WTC11 (cell line): ENCODE results near the gene PTPRG.

Source experiments
- ATF1 ChIP-seq: sonication (generic); formaldehyde crosslinking; IDR thresholded peaks from 2 replicates; pipeline ENCODE4 v1.8.1; 2023; ENCODE audit warnings: mild to moderate bottlenecking, moderate library complexity, missing genetic modification reagents
- CBFB ChIP-seq: sonication (generic); formaldehyde crosslinking; IDR thresholded peaks from 2 replicates; pipeline ENCODE4 v1.8.1; 2022; ENCODE audit warnings: mild to moderate bottlenecking, low read depth, missing genetic modification reagents
- EMX1 ChIP-seq: fragments of 250-450 bp; sonication (Bioruptor Pico); IDR thresholded peaks from 2 replicates; pipeline ENCODE4 v1.8.0; 2021; ENCODE audit warnings: mild to moderate bottlenecking
- ETV6 ChIP-seq: sonication (generic); formaldehyde crosslinking; IDR thresholded peaks from 2 replicates; pipeline ENCODE4 v1.8.1; 2022; ENCODE audit warnings: mild to moderate bottlenecking, missing genetic modification reagents
- HMGA2 ChIP-seq: fragments of 250-450 bp; sonication (Bioruptor Pico); IDR thresholded peaks from 2 replicates; pipeline ENCODE4 v1.4.0; 2021; ENCODE audit warnings: mild to moderate bottlenecking, moderate library complexity
- JUN ChIP-seq: sonication (generic); formaldehyde crosslinking; IDR thresholded peaks from 2 replicates; pipeline ENCODE4 v1.8.0; 2023; ENCODE audit warnings: mild to moderate bottlenecking, missing genetic modification reagents
- NFYB ChIP-seq: sonication (generic); formaldehyde crosslinking; conservative IDR thresholded peaks from 2 replicates; pipeline ENCODE4 v1.8.0; 2022; ENCODE audit warnings: low read depth, missing genetic modification reagents
- ZNF416 ChIP-seq: fragments of 250-450 bp; sonication (Bioruptor Pico); IDR thresholded peaks from 2 replicates; pipeline ENCODE4 v1.9.0; 2021; ENCODE audit warnings: mild to moderate bottlenecking, inconsistent platforms
- TF ChIP-seq, protein P1 (sequence below): fragments of 200-600 bp; IDR thresholded peaks from 2 replicates; pipeline ENCODE4 v1.8.0; 2022; ENCODE audit warnings: antibody characterized with exemption
- TF ChIP-seq, protein P2 (sequence below): fragments of 250-450 bp; sonication (Bioruptor Pico); IDR thresholded peaks from 2 replicates; pipeline ENCODE4 v2.1.2; 2022; ENCODE audit warnings: mild to moderate bottlenecking, moderate library complexity
- TF ChIP-seq, protein P3 (sequence below): sonication (generic); formaldehyde crosslinking; IDR thresholded peaks from 2 replicates; pipeline ENCODE4 v1.8.1; 2023; ENCODE audit warnings: mild to moderate bottlenecking, missing genetic modification reagents
- TF ChIP-seq, protein P4 (sequence below): sonication (generic); formaldehyde crosslinking; IDR thresholded peaks from 2 replicates; pipeline ENCODE4 v1.8.0; 2022; ENCODE audit warnings: mild to moderate bottlenecking, missing genetic modification reagents
- TF ChIP-seq, protein P5 (sequence below): sonication (generic); formaldehyde crosslinking; IDR thresholded peaks from 2 replicates; pipeline ENCODE4 v1.8.0; 2022; ENCODE audit warnings: missing genetic modification reagents
- TF ChIP-seq, protein P6 (sequence below): sonication (generic); formaldehyde crosslinking; IDR thresholded peaks from 2 replicates; pipeline ENCODE4 v1.8.1; 2023; ENCODE audit warnings: mild to moderate bottlenecking, missing genetic modification reagents, moderate library complexity

DNA sequence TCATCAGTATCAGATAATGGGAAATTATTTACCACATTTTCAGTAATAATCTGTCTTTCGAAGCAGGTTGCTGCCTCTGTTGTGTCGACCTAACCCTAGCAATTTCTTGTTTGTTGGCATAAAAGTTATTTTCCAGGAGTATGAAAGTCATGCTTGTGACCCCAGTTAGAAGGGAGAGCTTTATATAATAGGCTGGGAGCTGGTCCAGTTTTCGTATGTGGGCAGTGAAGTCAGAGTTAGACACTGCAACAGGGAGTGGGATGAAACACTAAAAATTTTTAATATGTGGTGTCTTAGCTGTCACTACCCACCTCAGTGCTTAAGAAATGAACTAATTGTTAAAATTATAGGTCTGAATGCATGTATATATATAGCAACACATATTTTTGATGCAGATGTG is 463.5 kb downstream of the PTPRG start:
- TF ChIP-seq, protein P1, sequence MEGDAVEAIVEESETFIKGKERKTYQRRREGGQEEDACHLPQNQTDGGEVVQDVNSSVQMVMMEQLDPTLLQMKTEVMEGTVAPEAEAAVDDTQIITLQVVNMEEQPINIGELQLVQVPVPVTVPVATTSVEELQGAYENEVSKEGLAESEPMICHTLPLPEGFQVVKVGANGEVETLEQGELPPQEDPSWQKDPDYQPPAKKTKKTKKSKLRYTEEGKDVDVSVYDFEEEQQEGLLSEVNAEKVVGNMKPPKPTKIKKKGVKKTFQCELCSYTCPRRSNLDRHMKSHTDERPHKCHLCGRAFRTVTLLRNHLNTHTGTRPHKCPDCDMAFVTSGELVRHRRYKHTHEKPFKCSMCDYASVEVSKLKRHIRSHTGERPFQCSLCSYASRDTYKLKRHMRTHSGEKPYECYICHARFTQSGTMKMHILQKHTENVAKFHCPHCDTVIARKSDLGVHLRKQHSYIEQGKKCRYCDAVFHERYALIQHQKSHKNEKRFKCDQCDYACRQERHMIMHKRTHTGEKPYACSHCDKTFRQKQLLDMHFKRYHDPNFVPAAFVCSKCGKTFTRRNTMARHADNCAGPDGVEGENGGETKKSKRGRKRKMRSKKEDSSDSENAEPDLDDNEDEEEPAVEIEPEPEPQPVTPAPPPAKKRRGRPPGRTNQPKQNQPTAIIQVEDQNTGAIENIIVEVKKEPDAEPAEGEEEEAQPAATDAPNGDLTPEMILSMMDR, result no peak
- TF ChIP-seq, protein P2, sequence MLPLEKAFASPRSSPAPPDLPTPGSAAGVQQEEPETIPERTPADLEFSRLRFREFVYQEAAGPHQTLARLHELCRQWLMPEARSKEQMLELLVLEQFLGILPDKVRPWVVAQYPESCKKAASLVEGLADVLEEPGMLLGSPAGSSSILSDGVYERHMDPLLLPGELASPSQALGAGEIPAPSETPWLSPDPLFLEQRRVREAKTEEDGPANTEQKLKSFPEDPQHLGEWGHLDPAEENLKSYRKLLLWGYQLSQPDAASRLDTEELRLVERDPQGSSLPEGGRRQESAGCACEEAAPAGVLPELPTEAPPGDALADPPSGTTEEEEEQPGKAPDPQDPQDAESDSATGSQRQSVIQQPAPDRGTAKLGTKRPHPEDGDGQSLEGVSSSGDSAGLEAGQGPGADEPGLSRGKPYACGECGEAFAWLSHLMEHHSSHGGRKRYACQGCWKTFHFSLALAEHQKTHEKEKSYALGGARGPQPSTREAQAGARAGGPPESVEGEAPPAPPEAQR, result no peak
- no peak for TF ChIP-seq HMGA2 (CRISPR knock-in tag)
- TF ChIP-seq JUN (CRISPR knock-in tag), result no peak
- no peak for TF ChIP-seq ZNF416 (CRISPR knock-in tag)
- TF ChIP-seq ATF1 (CRISPR knock-in tag), result no peak
- TF ChIP-seq, protein P3, sequence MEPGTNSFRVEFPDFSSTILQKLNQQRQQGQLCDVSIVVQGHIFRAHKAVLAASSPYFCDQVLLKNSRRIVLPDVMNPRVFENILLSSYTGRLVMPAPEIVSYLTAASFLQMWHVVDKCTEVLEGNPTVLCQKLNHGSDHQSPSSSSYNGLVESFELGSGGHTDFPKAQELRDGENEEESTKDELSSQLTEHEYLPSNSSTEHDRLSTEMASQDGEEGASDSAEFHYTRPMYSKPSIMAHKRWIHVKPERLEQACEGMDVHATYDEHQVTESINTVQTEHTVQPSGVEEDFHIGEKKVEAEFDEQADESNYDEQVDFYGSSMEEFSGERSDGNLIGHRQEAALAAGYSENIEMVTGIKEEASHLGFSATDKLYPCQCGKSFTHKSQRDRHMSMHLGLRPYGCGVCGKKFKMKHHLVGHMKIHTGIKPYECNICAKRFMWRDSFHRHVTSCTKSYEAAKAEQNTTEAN (CRISPR knock-in tag), result no peak
- TF ChIP-seq, protein P4, sequence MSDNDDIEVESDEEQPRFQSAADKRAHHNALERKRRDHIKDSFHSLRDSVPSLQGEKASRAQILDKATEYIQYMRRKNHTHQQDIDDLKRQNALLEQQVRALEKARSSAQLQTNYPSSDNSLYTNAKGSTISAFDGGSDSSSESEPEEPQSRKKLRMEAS (CRISPR knock-in tag), result no peak
- TF ChIP-seq, protein P5, sequence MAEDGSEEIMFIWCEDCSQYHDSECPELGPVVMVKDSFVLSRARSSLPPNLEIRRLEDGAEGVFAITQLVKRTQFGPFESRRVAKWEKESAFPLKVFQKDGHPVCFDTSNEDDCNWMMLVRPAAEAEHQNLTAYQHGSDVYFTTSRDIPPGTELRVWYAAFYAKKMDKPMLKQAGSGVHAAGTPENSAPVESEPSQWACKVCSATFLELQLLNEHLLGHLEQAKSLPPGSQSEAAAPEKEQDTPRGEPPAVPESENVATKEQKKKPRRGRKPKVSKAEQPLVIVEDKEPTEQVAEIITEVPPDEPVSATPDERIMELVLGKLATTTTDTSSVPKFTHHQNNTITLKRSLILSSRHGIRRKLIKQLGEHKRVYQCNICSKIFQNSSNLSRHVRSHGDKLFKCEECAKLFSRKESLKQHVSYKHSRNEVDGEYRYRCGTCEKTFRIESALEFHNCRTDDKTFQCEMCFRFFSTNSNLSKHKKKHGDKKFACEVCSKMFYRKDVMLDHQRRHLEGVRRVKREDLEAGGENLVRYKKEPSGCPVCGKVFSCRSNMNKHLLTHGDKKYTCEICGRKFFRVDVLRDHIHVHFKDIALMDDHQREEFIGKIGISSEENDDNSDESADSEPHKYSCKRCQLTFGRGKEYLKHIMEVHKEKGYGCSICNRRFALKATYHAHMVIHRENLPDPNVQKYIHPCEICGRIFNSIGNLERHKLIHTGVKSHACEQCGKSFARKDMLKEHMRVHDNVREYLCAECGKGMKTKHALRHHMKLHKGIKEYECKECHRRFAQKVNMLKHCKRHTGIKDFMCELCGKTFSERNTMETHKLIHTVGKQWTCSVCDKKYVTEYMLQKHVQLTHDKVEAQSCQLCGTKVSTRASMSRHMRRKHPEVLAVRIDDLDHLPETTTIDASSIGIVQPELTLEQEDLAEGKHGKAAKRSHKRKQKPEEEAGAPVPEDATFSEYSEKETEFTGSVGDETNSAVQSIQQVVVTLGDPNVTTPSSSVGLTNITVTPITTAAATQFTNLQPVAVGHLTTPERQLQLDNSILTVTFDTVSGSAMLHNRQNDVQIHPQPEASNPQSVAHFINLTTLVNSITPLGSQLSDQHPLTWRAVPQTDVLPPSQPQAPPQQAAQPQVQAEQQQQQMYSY (CRISPR knock-in tag), result no peak
- no peak for TF ChIP-seq ETV6 (CRISPR knock-in tag)
- no peak for TF ChIP-seq CBFB (CRISPR knock-in tag)
- TF ChIP-seq NFYB (CRISPR knock-in tag), result no peak
- no peak for TF ChIP-seq EMX1 (CRISPR knock-in tag)
- TF ChIP-seq, protein P6, sequence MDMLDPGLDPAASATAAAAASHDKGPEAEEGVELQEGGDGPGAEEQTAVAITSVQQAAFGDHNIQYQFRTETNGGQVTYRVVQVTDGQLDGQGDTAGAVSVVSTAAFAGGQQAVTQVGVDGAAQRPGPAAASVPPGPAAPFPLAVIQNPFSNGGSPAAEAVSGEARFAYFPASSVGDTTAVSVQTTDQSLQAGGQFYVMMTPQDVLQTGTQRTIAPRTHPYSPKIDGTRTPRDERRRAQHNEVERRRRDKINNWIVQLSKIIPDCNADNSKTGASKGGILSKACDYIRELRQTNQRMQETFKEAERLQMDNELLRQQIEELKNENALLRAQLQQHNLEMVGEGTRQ (CRISPR knock-in tag), result no peak
